ENCODE measurements around the gene MAMLD1.
A peak's percentile ranks its signal among the peaks of the same experiment; 100 is the strongest.

The MAMLD1 gene

DNA sequence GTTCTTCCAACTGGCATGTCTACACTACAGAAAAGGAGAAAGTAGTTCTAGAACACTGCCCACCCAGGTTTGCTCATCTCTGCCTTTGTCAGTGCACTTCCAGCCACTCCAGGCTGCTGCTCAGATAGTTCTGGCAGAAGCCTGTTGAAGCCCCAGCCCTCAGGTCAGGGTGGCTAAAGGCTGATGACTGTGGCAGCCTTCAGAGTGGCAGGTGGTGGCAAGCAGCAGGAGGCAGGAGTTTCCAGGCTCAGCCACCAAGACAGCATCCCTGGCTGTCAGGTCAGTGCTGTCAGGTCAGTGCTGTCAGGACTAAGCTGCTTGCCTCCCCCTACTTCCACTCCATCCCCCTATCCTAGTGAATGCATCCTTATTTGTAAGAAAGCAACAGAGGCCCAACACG lies 100.4 kb downstream of the MAMLD1 start:
- DNase-seq, result no peak

DNA sequence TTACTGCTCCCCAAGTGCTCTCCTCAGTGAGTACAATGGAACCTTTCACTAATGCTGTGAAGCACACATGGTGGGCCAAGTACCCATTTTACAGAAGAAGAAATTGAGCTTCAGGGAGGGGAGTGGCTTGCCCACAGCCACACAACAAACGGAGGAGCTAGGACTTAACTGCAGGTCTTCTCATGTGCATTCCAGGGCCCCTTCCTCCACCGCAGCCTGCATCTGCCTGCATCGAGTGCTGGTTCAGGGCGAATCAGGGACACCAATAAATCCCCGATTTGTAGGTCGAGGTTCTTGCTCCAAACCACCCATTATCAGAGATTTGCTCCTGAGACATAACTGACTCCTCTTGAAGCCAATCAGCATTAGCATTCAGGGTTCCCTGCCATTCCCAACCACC lies 100.9 kb downstream of the MAMLD1 start:
- no peak for DNase-seq

GRCh38 chrX:150465326-150465725 lies 102.2 kb downstream of the MAMLD1 start:
- no peak for DNase-seq

- no peak for DNase-seq
Measured at GRCh38 chrX:150465881-150466775, 103.0 kb downstream of the MAMLD1 start.

GRCh38 chrX:150472306-150472705 lies 109.2 kb downstream of the MAMLD1 start:
- no peak for DNase-seq

- no peak for DNase-seq
Measured at GRCh38 chrX:150473371-150473770, 110.3 kb downstream of the MAMLD1 start.

GRCh38 chrX:150475461-150475860 lies 112.3 kb downstream of the MAMLD1 start:
- no peak for DNase-seq

GRCh38 chrX:150476164-150476699 lies 113.1 kb downstream of the MAMLD1 start:
- DNase-seq, result no peak

GRCh38 chrX:150477371-150477770 lies 114.3 kb downstream of the MAMLD1 start:
- DNase-seq, result no peak

DNA sequence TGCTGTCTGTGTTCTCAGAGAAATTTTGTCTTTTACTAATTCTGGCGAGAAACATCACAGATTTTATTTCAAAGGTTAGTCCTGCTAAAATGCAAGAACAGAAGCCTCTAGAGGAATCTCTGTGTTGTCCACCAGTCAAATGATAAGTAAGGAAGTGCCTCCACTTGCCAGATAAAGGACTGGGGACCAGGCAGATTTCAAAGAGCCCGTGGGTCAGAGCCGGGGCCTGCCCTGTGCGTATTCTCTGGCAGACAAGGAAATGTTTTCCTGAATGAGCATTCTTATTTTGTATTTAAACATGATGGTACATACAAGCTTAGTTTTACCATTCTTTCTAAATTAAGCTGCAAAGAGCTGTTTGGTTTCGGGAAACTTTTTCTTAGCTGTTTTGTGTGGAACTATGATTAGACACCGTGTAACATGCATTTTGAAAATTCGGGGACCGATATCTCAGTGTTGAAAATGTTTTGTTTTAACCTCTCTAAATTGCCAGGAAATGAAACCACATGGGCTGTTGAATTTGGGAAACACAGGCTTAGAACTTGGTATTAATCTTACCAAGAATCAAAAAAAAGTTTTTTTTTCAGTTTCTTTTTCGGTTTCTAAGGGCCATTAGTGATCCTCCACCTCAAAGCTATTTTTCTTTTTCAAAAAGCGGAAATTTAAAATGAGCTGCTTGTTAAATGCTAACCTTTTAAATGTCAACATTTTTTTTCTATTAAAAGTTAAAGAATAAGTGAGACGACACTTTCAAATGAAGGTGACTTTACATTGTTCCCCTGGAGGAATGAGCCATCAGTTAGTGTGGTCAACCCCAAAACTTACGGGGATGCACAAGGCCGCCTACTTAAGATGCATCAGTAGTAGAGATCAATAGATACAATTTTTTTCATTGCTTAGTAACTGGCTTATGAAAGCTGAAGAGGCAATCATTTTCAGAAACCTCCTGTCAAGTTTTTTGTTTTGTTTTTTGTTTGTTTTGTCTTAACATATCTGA lies 115.7 kb downstream of the MAMLD1 start:
- DNase-seq, result no peak

DNA sequence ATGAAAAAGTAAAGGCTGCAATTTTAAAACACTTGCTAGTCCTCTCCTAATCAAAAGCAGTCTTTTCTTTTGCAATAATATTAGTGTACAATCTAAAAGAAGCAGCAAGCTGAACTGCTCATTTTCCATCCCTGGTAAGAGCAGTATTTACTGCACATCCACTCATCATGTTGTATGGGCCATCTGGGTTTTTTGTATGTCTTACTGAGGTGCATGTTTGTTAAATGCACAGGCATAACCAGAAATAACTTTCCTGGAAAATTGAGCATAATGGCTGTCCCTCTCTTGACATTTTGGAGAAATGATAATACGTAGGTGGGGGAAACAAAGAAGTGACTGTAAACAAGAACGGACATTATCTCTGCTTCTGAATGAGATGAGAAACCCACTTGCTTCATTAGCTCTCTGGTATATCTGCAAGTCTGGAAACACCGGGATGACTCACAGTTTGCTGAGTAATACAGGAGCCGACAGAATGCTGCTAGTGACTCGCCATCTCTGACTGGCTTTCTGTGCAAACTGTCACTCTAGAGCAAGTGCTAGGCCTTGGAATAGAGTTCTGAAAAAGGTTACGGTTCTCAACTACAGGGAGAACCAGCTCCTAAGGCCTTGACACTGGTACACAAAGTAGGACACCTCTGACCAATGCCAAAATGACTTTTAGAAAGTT lies 119.6 kb downstream of the MAMLD1 start:
- no peak for DNase-seq

DNA sequence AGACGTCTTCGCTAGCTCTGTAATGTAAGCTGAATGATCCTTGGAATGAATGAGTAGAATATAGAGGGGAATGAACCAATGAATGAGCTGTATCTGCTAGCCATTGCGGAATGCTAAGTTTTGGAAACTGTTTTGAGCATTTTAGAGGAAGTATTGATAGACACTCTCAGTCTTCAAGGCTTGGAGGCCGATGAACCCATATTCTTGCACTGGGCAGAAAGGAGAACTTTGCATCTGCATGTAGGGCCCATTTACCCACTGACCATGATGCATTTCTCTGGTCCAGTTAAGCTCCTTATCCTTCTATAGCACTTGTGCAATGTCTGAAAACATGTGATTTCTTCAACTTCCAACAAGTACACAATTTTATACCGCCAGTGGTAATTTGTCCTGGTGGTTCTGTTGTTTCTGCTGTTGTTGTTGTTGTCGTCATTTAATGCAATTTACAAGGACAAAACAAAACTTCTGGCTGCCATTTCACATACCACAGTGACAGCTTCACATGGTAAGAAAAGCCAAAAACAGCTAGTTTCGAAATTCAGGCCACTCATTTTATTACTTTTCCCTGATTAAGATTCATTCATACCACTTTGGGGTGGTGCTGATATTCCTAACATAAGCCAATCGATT lies 120.4 kb downstream of the MAMLD1 start:
- no peak for DNase-seq

GRCh38 chrX:150486011-150486410 lies 122.9 kb downstream of the MAMLD1 start:
- peak; percentile 48 for DNase-seq

GRCh38 chrX:150487369-150488094 lies 124.4 kb downstream of the MAMLD1 start:
- DNase-seq, result no peak

GRCh38 chrX:150489359-150490015 lies 126.4 kb downstream of the MAMLD1 start:
- no peak for DNase-seq

DNA sequence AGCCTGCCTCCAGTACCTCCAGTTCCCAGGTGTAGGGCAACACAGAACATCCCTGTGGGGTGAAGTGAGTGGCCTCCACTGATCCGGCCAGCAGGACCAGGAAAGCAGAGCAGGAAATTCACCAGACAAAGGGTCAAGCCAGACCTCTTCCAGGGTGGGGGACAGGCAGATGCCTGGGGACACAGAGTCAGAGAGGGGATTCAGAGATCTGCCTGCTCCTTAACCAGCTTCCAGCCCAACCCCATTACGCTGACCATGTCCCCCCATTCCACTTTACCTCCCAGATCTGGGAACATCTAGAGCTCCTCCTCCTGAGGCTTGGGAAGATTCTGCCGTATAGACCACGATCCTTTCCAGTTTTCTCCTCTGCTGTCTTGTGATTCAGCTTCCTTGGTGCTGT lies 132.4 kb downstream of the MAMLD1 start:
- DNase-seq, result no peak

GRCh38 chrX:150499240-150499639 lies 136.1 kb downstream of the MAMLD1 start:
- no peak for DNase-seq

DNA sequence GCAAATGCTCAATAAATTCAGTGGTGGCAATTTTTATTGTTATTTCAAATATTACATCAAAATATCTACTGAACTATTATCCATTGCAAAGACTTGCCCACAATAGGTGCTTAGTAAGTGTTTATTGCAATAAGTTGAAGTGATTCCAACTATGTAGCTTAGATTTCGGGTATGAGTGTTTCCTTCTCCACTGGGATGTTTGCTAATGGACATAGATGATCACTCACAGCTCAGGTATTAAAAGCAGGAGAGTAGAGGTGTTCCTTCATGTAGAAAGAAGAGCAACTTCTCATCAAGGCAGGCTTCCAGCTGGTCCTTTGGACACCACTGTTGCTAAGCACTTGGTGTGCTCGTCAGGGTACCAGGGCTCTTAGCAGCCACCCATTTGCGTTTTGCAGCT lies 139.0 kb downstream of the MAMLD1 start:
- no peak for DNase-seq

DNA sequence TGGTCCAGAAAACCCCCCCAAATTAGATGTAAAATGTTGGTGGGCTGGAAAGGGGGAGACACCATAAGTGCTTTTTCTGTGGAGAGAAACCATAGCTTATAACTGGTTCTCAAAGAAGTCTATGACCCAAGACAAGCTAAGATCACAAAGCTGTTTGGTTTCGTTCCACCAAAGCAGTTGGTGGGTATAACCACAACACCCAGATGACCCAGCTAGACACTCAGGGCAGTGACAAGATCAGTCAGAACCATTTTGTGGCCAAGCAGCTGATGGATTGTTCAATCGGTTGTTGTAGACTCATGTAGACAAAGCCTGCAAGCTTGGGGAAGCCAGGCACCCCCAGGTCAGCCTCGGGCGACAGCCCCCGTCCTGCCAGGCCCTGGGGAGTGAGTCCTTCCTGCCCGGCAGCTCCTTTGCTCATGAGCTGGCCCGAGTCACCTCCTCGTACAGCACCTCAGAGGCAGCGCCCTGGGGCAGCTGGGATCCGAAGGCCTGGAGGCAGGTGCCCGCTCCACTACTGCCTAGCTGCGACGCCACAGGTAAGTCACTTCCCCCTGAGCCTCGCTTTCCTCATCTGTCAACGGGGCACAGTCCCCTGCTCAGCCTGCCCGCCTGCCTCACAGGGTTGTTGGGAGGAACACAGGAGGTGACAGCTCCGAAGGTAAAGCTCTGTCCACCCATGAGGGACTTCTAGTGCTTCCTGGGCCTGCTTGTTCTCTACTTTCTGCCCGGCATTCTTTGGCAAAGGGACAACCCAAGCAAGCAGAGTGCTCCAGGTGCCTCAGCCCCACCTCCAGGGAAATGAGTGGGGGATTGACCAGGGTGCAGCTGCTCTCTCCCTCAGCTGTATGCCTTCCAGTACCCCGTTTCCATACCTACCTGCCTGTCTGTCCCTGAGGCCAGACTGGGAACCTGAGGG lies 140.1 kb downstream of the MAMLD1 start:
- DNase-seq, result no peak

DNA sequence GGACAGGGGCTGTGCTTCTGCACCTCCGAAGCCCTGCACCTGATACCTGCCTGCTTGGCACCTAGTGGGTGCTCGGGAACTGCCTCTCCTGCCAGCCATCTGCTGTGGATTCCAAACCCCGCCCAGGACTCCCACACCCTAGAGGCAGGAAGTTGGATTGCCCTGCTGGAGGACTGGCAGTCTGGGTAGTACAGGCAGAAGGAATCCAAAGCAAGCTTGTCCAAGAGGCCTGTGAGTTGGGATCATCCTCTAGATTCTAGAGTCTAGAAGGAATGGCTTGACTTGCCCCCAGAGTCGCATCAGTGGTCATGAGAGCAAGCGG lies 140.7 kb downstream of the MAMLD1 start:
- DNase-seq, result no peak
